ENCODE measurements around the gene FAM98B. TPM values are rescaled to one million over a fixed set of nuclear protein-coding genes. Genes with fewer than 3 reads are reported as not detected.

FAM98B gene
- total and polyA plus RNA-seq, 2 of the 13 experiments (the other 11 are each of a cell fraction or from before 2014, with no cell fraction given), result 3.7 to 4.7 TPM

GRCh38 chr15:38453971-38454695, at the start of gene FAM98B (continued):
- TF ChIP-seq ZNF784 (CRISPR knock-in tag; IDR thresholded peaks at IDR 0.05; ENCODE audit: borderline replicate concordance), result peak; percentile 83; the same call in 1 of the 2 replicates
- no peak for TF ChIP-seq TRIM22 (IDR thresholded peaks at IDR 0.05)
- TF ChIP-seq HINFP (CRISPR knock-in tag; IDR thresholded peaks at IDR 0.05; ENCODE audit: low read depth), result no peak
- TF ChIP-seq ZNF564 (CRISPR knock-in tag; IDR thresholded peaks at IDR 0.05), result peak; percentile 74
- TF ChIP-seq RFX1 (IDR thresholded peaks at IDR 0.05), result no peak
- TF ChIP-seq KLF15 (CRISPR knock-in tag; IDR thresholded peaks at IDR 0.05; ENCODE audit: borderline replicate concordance), result no peak
- peak; percentile 68; the same call in 1 of the 2 replicates for TF ChIP-seq ZNF841 (CRISPR knock-in tag; IDR thresholded peaks at IDR 0.05; ENCODE audit: borderline replicate concordance)
- peak; percentile 83 for TF ChIP-seq ZNF709 (CRISPR knock-in tag; IDR thresholded peaks at IDR 0.05)
- TF ChIP-seq ZNF772 (CRISPR knock-in tag; IDR thresholded peaks at IDR 0.05), result peak; percentile 69; the same call in 1 of the 2 replicates
- peak; percentile 78; the same call in 1 of the 2 replicates for TF ChIP-seq CBFB (CRISPR knock-in tag; IDR thresholded peaks at IDR 0.05)
- peak; percentile 90 for TF ChIP-seq SIN3B (IDR thresholded peaks at IDR 0.05; ENCODE audit: low read length)
- TF ChIP-seq ZBTB7B (CRISPR knock-in tag; IDR thresholded peaks at IDR 0.05), result peak; percentile 81
- peak; percentile 93 for TF ChIP-seq ZNF331 (CRISPR knock-in tag; IDR thresholded peaks at IDR 0.05)
- peak; percentile 58; the same call in 1 of the 2 replicates for TF ChIP-seq PITX1 (CRISPR knock-in tag; IDR thresholded peaks at IDR 0.05)
- TF ChIP-seq RNF219 (CRISPR knock-in tag; IDR thresholded peaks at IDR 0.05), result peak; percentile 91; the same call in 1 of the 2 replicates
- TF ChIP-seq MTA3 (CRISPR knock-in tag; IDR thresholded peaks at IDR 0.05), result no peak
- TF ChIP-seq FOSL2 (CRISPR knock-in tag; IDR thresholded peaks at IDR 0.05), result peak; percentile 64
- TF ChIP-seq ZNF883 (CRISPR knock-in tag; IDR thresholded peaks at IDR 0.05; ENCODE audit: not compliant biosample characterization), result peak; percentile 74
- TF ChIP-seq, protein P1, sequence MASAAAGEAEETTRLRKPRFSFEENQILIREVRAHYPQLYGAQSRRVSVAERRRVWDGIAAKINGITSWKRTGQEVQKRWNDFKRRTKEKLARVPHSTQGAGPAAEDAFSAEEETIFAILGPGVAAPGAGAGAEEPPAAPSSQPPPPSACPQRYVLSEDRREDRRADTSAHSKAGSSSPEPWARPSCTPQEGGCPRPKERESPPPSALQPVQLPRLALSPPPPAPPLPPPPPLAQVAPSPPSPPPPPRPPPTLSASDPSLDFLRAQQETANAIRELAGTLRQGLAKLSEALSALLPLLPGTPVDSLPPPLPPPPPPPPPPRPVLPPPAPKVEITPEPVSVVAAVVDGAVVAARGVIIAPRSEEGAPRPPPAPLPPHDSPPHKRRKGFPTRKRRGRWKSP (CRISPR knock-in tag; IDR thresholded peaks at IDR 0.05), result peak; percentile 82; the same call in 1 of the 2 replicates
- peak; percentile 67; the same call in 1 of the 2 replicates for TF ChIP-seq BCL3 (CRISPR knock-in tag; IDR thresholded peaks at IDR 0.05)
